CD4-positive, alpha-beta T cell (primary cell): ENCODE results near the gene NFE2. TPM values are rescaled to one million over a fixed set of nuclear protein-coding genes. Genes with fewer than 3 reads are reported as not detected.
A peak's percentile ranks its signal among the peaks of the same experiment; 100 is the strongest.

ENCODE experiments used
- ATAC-seq: fragments of 200-7000 bp; cut with Tn5 transposase; one replicate; pipeline ENCODE4 v1.10.0; 2022; ENCODE audit warnings: mild to moderate bottlenecking; ENCODE audit not compliant: poor library complexity
- CTCF ChIA-PET: fragments of 350-600 bp; sonication (Branson Sonifier 250); formaldehyde crosslinking; loops from one replicate; lab custom pipeline; 2021; ENCODE audit warnings: antibody characterized with exemption, inconsistent platforms; lab: Charles Lee
- POLR2A ChIA-PET: fragments of 350-600 bp; sonication (Branson Sonifier 250); formaldehyde crosslinking; loops from one replicate; lab custom pipeline; 2021; ENCODE audit warnings: antibody characterized with exemption, inconsistent platforms; lab: Charles Lee
- DNase-seq, 14 experiments: peaks; one replicate each; pipeline ENCODE4 v3.0.0-alpha.2; 2013 to 2020; ENCODE audit warnings: mixed read lengths in 2 of 14
- H3K27ac ChIP-seq, 2 donors: one replicate each; pipeline versions ENCODE4 v1.5.1 to v1.7.0; 2013; ENCODE audit warnings: low read length in 2 of 2, low read depth in 1 of 2, mild to moderate bottlenecking in 1 of 2
- H3K27me3 ChIP-seq, 2 experiments: 1 replicate in 1 of 2; 2 replicates in 1 of 2; pipeline versions ENCODE4 v1.6.1 to v1.7.0; 2013; ENCODE audit warnings: low read length in 2 of 2, control low read depth in 1 of 2, mild to moderate bottlenecking in 1 of 2, moderate library complexity in 1 of 2; ENCODE audit not compliant: insufficient read depth in 2 of 2, control insufficient read depth in 1 of 2
- H3K36me3 ChIP-seq: one replicate; pipeline ENCODE4 v1.6.1; 2013; ENCODE audit warnings: low read length, control low read depth; ENCODE audit not compliant: insufficient read depth
- H3K4me1 ChIP-seq: one replicate; pipeline ENCODE4 v1.6.1; 2013; ENCODE audit warnings: low read length, control low read depth; ENCODE audit not compliant: insufficient read depth
- H3K4me3 ChIP-seq: one replicate; pipeline ENCODE4 v1.5.1; 2013; ENCODE audit warnings: mild to moderate bottlenecking, low read length, moderate library complexity
- H3K9me3 ChIP-seq, 2 experiments: 1 replicate in 1 of 2; 2 replicates in 1 of 2; pipeline versions ENCODE4 v1.6.1 to v1.7.0; 2013; ENCODE audit warnings: low read length in 2 of 2, mild to moderate bottlenecking in 2 of 2, control low read depth in 1 of 2, moderate library complexity in 1 of 2; ENCODE audit not compliant: control insufficient read depth in 1 of 2, insufficient read depth in 1 of 2
- H3K27ac Mint-ChIP-seq: one replicate; pipeline ENCODE4 v1.8.0; 2020; ENCODE audit warnings: mixed read lengths
- H3K27me3 Mint-ChIP-seq: one replicate; pipeline ENCODE4 v1.8.0; 2021; ENCODE audit warnings: mixed read lengths
- H3K36me3 Mint-ChIP-seq: one replicate; pipeline ENCODE4 v1.8.0; 2021; ENCODE audit warnings: low read depth, mixed read lengths
- H3K4me1 Mint-ChIP-seq: one replicate; pipeline ENCODE4 v1.8.0; 2021; ENCODE audit warnings: low read depth, mixed read lengths
- H3K4me3 Mint-ChIP-seq: one replicate; pipeline ENCODE4 v1.8.0; 2020; ENCODE audit warnings: mild to moderate bottlenecking, mixed read lengths
- H3K9me3 Mint-ChIP-seq: one replicate; pipeline ENCODE4 v1.8.0; 2020; ENCODE audit warnings: mixed read lengths
- CTCF ChIP-seq: fragments of 200-600 bp; IDR thresholded peaks from one replicate; pipeline ENCODE4 v1.8.0; 2022; ENCODE audit warnings: antibody characterized with exemption, mild to moderate bottlenecking
- intact Hi-C, 2 experiments: fragments of 100-400 bp; cut with DNase I in 1 of 2; cut with micrococcal nuclease in 1 of 2; formaldehyde crosslinking; loops; one replicate each; pipeline versions ENCODE4 v1.15.1 to v1.9.0; 2023 to 2025; cut with DNase I, micrococcal nuclease
- total RNA-seq, 174 experiments: library from RNA in 2 of 174; stranded (reverse) in 2 of 174; gene quantifications; one replicate each; pipeline ENCODE4 v1.2.3 and lab custom pipeline; 2021 to 2026

Gene NFE2
- total RNA-seq, 2 experiments from 2014 or later = 0.20 TPM; not detected in 1

DNA sequence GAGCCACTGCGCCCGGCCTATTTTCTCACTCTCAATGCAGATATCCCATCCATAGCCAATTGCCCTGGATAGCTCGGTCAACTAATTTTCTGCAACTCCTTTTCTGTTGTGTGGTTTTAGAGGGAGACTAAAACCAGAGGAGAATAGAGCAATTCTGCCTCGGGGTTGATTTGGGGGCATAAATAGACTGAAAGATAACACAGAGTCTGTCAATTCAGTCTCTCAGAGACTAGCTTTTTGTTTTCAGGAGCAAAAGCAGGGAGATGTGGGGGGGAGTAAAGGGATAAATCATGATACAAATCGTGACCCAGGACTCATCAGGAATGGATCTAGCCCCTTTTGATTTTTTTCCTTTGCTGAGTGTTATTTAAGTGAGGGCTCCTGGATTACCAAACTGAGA, 30.6 kb upstream of the NFE2 start:
- Mint-ChIP-seq H3K36me3 (peaks cover 14% of the 10 kb centered on the region), H3K27me3 (no peaks in the 10 kb centered on the region), H3K27ac (peak overlapping the region; percentile 80), H3K9me3 (no peaks in the 10 kb centered on the region), H3K4me3 (peak overlapping the region; percentile 6), H3K4me1 (peaks cover 60% of the 10 kb centered on the region)
- Histone ChIP-seq H3K4me1 (peaks cover 51% of the 10 kb centered on the region), H3K27me3 (no peaks in the 10 kb centered on the region), H3K9me3 (no peaks in the 10 kb centered on the region), H3K27ac (peak overlapping the region in 1 of 2 donors; percentile 61), H3K36me3 (peaks cover 4% of the 10 kb centered on the region), H3K4me3 (no peak overlapping the region)
- ATAC-seq (no peak), DNase-seq (no peak)
- POLR2A ChIA-PET = interaction anchor here (0.8 kb wide), 1 partner anchor 28 kb away, joined by 4 read pairs; no protein-coding TSS in a partner anchor
- no peak for TF ChIP-seq CTCF
- intact Hi-C loops = no loop called here
- CTCF ChIA-PET = no interaction called here

GRCh38 chr12:54330442-54330841, 29.6 kb upstream of the NFE2 start:
- Mint-ChIP-seq H3K36me3 (peaks cover 14% of the 10 kb centered on the region), H3K4me1 (peaks cover 57% of the 10 kb centered on the region), H3K27ac (peak overlapping the region; percentile 80), H3K9me3 (no peaks in the 10 kb centered on the region), H3K27me3 (no peaks in the 10 kb centered on the region), H3K4me3 (no peak overlapping the region)
- intact Hi-C loops = no loop called here
- Histone ChIP-seq H3K9me3 (no peaks in the 10 kb centered on the region), H3K4me1 (peaks cover 56% of the 10 kb centered on the region), H3K36me3 (peaks cover 4% of the 10 kb centered on the region), H3K4me3 (no peak overlapping the region), H3K27me3 (no peaks in the 10 kb centered on the region), H3K27ac (peak overlapping the region; percentile 9 to 62)
- POLR2A ChIA-PET = interaction anchor here (1.4 to 2.8 kb wide), 2 partner anchors 28 to 44 kb away, joined by 3 to 8 read pairs; no protein-coding TSS in a partner anchor
- no peak for DNase-seq
- CTCF ChIA-PET = no interaction called here
- ATAC-seq = no peak
- no peak for TF ChIP-seq CTCF

DNA sequence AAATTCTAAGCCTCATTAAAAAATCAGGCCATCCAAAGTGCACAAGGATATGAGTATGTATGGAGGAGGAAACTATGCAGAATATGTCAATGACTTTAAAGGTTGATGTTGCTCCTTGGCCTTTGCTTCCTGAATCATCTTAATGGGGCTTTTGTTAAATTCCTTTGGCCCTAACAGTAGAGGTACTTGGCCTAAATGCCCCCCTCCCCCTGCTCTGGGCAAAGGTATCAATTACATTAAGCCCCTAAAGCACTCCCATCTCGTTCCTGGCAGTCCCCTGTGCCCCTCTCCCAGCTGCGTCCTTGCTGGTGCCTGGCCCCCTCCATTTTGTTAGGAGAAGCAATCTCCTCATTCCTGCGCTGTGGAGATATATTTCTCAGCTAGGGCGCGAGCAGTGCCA, 28.9 kb upstream of the NFE2 start:
- peak overlapping the region in 1 of 2 donors; percentile 7 for H3K27ac ChIP-seq
- H3K4me1 Mint-ChIP-seq = peaks cover 63% of the 10 kb centered on the region

More for the DNA sequence above, 28.9 kb upstream of the NFE2 start:
- no peaks in the 10 kb centered on the region for H3K9me3 Mint-ChIP-seq
- no peaks in the 10 kb centered on the region for H3K27me3 Mint-ChIP-seq
- peak overlapping the region; percentile 74 for H3K27ac Mint-ChIP-seq
- intact Hi-C loops = no loop called here
- Histone ChIP-seq H3K27me3 (no peaks in the 10 kb centered on the region), H3K4me3 (no peak overlapping the region), H3K9me3 (no peaks in the 10 kb centered on the region), H3K4me1 (peaks cover 54% of the 10 kb centered on the region), H3K36me3 (peaks cover 4% of the 10 kb centered on the region)
- TF ChIP-seq CTCF = no peak
- no peak for ATAC-seq
- ChIA-PET POLR2A (interaction anchor here (1.4 to 2.8 kb wide), 2 partner anchors 29 to 44 kb away, joined by 3 to 8 read pairs; no protein-coding TSS in a partner anchor), CTCF (interaction anchor here (2.2 kb wide), 1 partner anchor 50 kb away, joined by 6 read pairs; no protein-coding TSS in a partner anchor)
- H3K36me3 Mint-ChIP-seq = peaks cover 20% of the 10 kb centered on the region
- no peak for DNase-seq
- H3K4me3 Mint-ChIP-seq = peak overlapping the region; percentile 30
